Keratinocyte (primary cell): ENCODE results near the gene U2AF1L4.

Experiments used
- EZH2 ChIP-seq: IDR thresholded peaks from one replicate; pipeline ENCODE4 v1.6.1; 2012; ENCODE audit warnings: inconsistent platforms, mild to moderate bottlenecking, low read length, moderate library complexity
- TF ChIP-seq, protein P1 (sequence below), 3 experiments: IDR thresholded peaks in 1 of 3; conservative IDR thresholded peaks in 1 of 3; optimal IDR thresholded peaks in 1 of 3; 2 replicates in 2 of 3; 3 replicates in 1 of 3; pipeline versions ENCODE3 to v1.5.1; 2011; ENCODE audit warnings: low read length in 3 of 3, mild to moderate bottlenecking in 3 of 3, moderate library complexity in 2 of 3, control low read depth in 1 of 3, inconsistent platforms in 1 of 3; ENCODE audit not compliant: insufficient read depth in 2 of 3; ENCODE audit errors: extremely low read depth in 1 of 3

DNA sequence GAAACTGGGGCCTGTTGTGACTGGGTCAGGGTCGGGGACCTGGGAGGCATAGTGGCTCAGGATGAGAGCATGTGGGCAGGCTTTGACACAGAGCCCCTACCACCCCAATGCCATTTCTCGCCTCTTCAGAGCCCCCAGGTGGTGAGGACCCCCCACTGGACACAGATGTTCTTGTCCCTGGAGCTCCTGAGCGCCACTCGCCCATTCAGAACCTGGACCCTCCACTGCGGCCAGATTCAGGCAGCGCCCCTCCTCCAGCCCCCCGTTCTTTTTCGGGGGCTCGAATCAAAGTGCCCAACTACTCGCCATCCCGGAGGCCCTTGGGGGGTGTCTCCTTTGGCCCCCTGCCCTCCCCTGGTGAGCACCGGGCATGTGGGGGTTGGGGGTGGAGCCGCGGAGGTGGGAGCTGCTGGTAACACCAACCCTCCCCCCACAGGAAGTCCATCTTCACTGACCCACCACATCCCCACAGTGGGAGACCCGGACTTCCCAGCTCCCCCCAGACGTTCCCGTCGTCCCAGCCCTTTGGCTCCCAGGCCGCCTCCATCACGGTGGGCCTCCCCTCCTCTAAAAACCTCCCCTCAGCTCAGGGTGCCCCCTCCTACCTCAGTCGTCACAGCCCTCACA lies 13.3 kb downstream of the U2AF1L4 start:
- TF ChIP-seq, protein P1, sequence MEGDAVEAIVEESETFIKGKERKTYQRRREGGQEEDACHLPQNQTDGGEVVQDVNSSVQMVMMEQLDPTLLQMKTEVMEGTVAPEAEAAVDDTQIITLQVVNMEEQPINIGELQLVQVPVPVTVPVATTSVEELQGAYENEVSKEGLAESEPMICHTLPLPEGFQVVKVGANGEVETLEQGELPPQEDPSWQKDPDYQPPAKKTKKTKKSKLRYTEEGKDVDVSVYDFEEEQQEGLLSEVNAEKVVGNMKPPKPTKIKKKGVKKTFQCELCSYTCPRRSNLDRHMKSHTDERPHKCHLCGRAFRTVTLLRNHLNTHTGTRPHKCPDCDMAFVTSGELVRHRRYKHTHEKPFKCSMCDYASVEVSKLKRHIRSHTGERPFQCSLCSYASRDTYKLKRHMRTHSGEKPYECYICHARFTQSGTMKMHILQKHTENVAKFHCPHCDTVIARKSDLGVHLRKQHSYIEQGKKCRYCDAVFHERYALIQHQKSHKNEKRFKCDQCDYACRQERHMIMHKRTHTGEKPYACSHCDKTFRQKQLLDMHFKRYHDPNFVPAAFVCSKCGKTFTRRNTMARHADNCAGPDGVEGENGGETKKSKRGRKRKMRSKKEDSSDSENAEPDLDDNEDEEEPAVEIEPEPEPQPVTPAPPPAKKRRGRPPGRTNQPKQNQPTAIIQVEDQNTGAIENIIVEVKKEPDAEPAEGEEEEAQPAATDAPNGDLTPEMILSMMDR (optimal IDR thresholded peaks at IDR 0.05 in 1 of 3, IDR thresholded peaks at IDR 0.05 in 1 of 3, conservative IDR thresholded peaks at IDR 0.05 in 1 of 3; ENCODE audit: extremely low read depth in 1 of 3, insufficient read depth in 2 of 3, low read length in 3 of 3), result no peak
- TF ChIP-seq EZH2, result no peak
